HepG2 (cell line): ENCODE measurements around the gene C16orf87. TPM values are rescaled to one million over a fixed set of nuclear protein-coding genes. Genes with fewer than 3 reads are reported as not detected.

Experiments
- BORCS8-MEF2B ChIP-seq: sonication (generic); formaldehyde crosslinking; IDR thresholded peaks from 2 replicates; pipeline ENCODE4 v1.8.0; 2022; ENCODE audit warnings: mild to moderate bottlenecking, missing genetic modification reagents
- DNMT1 ChIP-seq: sonication (generic); formaldehyde crosslinking; IDR thresholded peaks from 2 replicates; pipeline ENCODE4 v1.5.1; 2020; ENCODE audit warnings: mild to moderate bottlenecking, missing genetic modification reagents
- GZF1 ChIP-seq: sonication (generic); formaldehyde crosslinking; IDR thresholded peaks from 2 replicates; pipeline ENCODE4 v1.5.1; 2020; ENCODE audit warnings: mild to moderate bottlenecking, missing genetic modification reagents
- HNRNPLL ChIP-seq: fragments of 200-400 bp; formaldehyde crosslinking; IDR thresholded peaks from 2 replicates; pipeline ENCODE4 v1.6.1; 2017; ENCODE audit warnings: mild to moderate bottlenecking, low read depth, low read length; ENCODE audit not compliant: poor library complexity, severe bottlenecking
- MAZ ChIP-seq, 2 experiments: sonication (generic) in 1 of 2; formaldehyde crosslinking in 1 of 2; IDR thresholded peaks; 2 replicates each; pipeline versions ENCODE4 v1.5.0 to v1.6.1; 2012 to 2020; ENCODE audit warnings: low read depth in 2 of 2, mild to moderate bottlenecking in 2 of 2, borderline replicate concordance in 1 of 2, improper control_type of control experiment in 1 of 2, low read length in 1 of 2, missing genetic modification reagents in 1 of 2, moderate library complexity in 1 of 2
- MED8 ChIP-seq: sonication (generic); formaldehyde crosslinking; IDR thresholded peaks from 2 replicates; pipeline ENCODE4 v1.8.1; 2023; ENCODE audit warnings: mild to moderate bottlenecking, missing genetic modification reagents; ENCODE audit not compliant: insufficient replicate concordance
- ZGPAT ChIP-seq: IDR thresholded peaks from 2 replicates; pipeline ENCODE4 v1.6.1; 2016; ENCODE audit warnings: mild to moderate bottlenecking
- ZNF407 ChIP-seq: sonication (generic); formaldehyde crosslinking; IDR thresholded peaks from one replicate; pipeline ENCODE4 v1.5.1; 2020; ENCODE audit warnings: mild to moderate bottlenecking, missing genetic modification reagents; ENCODE audit errors: not compliant biosample characterization
- ZNF564 ChIP-seq: sonication (generic); formaldehyde crosslinking; IDR thresholded peaks from 2 replicates; pipeline ENCODE4 v1.8.1; 2023; ENCODE audit warnings: mild to moderate bottlenecking, missing genetic modification reagents
- ZNF709 ChIP-seq: sonication (generic); formaldehyde crosslinking; IDR thresholded peaks from 2 replicates; pipeline ENCODE4 v1.5.0; 2020; ENCODE audit warnings: mild to moderate bottlenecking, missing genetic modification reagents
- ZSCAN22 ChIP-seq: sonication (generic); formaldehyde crosslinking; IDR thresholded peaks from 2 replicates; pipeline ENCODE4 v1.4.0; 2020; ENCODE audit warnings: mild to moderate bottlenecking, missing genetic modification reagents
- polyA plus RNA-seq, 8 experiments: library from polyadenylated mRNA; depleted of rRNA in 3 of 8; stranded (reverse) in 7 of 8; unstranded in 1 of 8; fragments of >200 nt; fragmentation: Illumina TruSeq in 4 of 8; extraction: Trizol in 4 of 8; gene quantifications; 2 replicates each; pipeline versions ENCODE4 v1.2.1 to v1.2.3, GENCODE V29; 2011 to 2016; ENCODE audit warnings: low read depth in 4 of 8, missing spikeins in 1 of 8, mixed read lengths in 1 of 8; ENCODE audit not compliant: insufficient read depth in 1 of 8
- total RNA-seq, 5 experiments: library from RNA; depleted of rRNA; stranded (reverse); fragments of >200 nt; fragmentation: Illumina TruSeq; extraction: Trizol; gene quantifications; 2 replicates each; pipeline ENCODE4 v1.2.3, GENCODE V29; 2016; ENCODE audit warnings: low read depth in 1 of 5
- TF ChIP-seq, protein P1 (sequence below): sonication (generic); formaldehyde crosslinking; IDR thresholded peaks from 2 replicates; pipeline ENCODE4 v1.9.0; 2021; ENCODE audit warnings: missing genetic modification reagents, mild to moderate bottlenecking, borderline replicate concordance

C16orf87 gene
- total and polyA plus RNA-seq, 2 of the 13 experiments (the other 11 are each of a cell fraction or from before 2014, with no cell fraction given) = 8.6 to 19.5 TPM

DNA sequence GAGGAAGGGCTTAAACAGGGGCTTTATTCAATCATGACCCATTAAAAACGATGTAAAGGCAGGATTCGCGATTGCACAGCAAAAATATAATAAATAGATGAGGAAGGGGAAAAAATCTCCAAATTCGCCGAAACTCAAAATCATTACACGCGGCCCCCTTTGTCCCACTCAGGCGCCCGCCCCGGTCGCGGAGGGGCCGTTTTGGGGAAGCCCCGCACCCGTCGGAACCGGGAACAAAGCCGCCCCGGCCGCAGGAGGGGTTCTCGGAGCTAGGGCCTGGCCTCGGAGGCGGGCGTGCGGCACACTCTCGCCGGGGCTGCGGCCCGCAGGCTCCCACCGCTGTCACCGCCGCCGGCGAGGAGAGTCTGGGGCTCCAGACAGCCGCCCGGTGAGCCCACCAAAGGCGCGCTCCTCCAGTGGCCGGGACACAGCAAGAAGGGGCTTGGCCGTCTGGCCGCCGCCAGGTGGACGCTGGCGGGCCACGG lies 521 bp downstream of the C16orf87 start (continued):
- TF ChIP-seq ZSCAN22 (CRISPR knock-in tag) (no peak), HNRNPLL (peak; percentile 33), ZGPAT (CRISPR knock-in tag) (0 out of 2 replicates have a peak, but pooled peaks have one; percentile 13), ZNF709 (CRISPR knock-in tag) (no peak), BORCS8-MEF2B (CRISPR knock-in tag) (0 out of 2 replicates have a peak, but pooled peaks have one; percentile 3), ZNF564 (CRISPR knock-in tag) (peak; percentile 59; the same call in 1 of the 2 replicates), MAZ (IDR thresholded peaks at IDR 0.05; ENCODE audit: borderline replicate concordance, low read depth, low read length) (no peak), MAZ (CRISPR knock-in tag; IDR thresholded peaks at IDR 0.05; ENCODE audit: low read depth) (0 out of 2 replicates have a peak, but pooled peaks have one; percentile 19), DNMT1 (CRISPR knock-in tag) (no peak), MED8 (no peak), GZF1 (CRISPR knock-in tag) (0 out of 2 replicates have a peak, but pooled peaks have one; percentile 41), ZNF407 (CRISPR knock-in tag) (peak; percentile 35)
- TF ChIP-seq, protein P1, sequence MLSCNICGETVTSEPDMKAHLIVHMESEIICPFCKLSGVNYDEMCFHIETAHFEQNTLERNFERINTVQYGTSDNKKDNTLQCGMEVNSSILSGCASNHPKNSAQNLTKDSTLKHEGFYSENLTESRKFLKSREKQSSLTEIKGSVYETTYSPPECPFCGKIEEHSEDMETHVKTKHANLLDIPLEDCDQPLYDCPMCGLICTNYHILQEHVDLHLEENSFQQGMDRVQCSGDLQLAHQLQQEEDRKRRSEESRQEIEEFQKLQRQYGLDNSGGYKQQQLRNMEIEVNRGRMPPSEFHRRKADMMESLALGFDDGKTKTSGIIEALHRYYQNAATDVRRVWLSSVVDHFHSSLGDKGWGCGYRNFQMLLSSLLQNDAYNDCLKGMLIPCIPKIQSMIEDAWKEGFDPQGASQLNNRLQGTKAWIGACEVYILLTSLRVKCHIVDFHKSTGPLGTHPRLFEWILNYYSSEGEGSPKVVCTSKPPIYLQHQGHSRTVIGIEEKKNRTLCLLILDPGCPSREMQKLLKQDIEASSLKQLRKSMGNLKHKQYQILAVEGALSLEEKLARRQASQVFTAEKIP (CRISPR knock-in tag) = no peak
